Osteocyte (in vitro differentiated cells): ENCODE measurements around the gene HEBP2. TPM values are rescaled to one million over a fixed set of nuclear protein-coding genes. Genes with fewer than 3 reads are reported as not detected.
A peak's percentile ranks its signal among the peaks of the same experiment; 100 is the strongest.

ENCODE experiments used
- DNase-seq: peaks from one replicate; pipeline ENCODE4 v3.0.0; 2021; ENCODE audit warnings: mixed read lengths; ENCODE audit not compliant: unreplicated experiment; ENCODE audit errors: extremely low spot score
- H3K27ac Mint-ChIP-seq: one replicate; pipeline ENCODE4 v1.8.0; 2021; ENCODE audit warnings: mild to moderate bottlenecking, mixed read lengths; ENCODE audit not compliant: unreplicated experiment
- H3K27me3 Mint-ChIP-seq: one replicate; pipeline ENCODE4 v1.8.0; 2021; ENCODE audit warnings: mixed read lengths; ENCODE audit not compliant: unreplicated experiment
- H3K36me3 Mint-ChIP-seq: one replicate; pipeline ENCODE4 v1.8.0; 2021; ENCODE audit warnings: mixed read lengths; ENCODE audit not compliant: unreplicated experiment
- H3K4me1 Mint-ChIP-seq: one replicate; pipeline ENCODE4 v1.8.0; 2021; ENCODE audit warnings: mixed read lengths; ENCODE audit not compliant: unreplicated experiment
- H3K4me3 Mint-ChIP-seq: one replicate; pipeline ENCODE4 v1.8.0; 2021; ENCODE audit warnings: mild to moderate bottlenecking, moderate library complexity, mixed read lengths; ENCODE audit not compliant: unreplicated experiment
- H3K9me3 Mint-ChIP-seq: one replicate; pipeline ENCODE4 v1.8.0; 2021; ENCODE audit warnings: mixed read lengths; ENCODE audit not compliant: unreplicated experiment
- total RNA-seq: library from RNA; stranded (reverse); gene quantifications from 2 replicates; pipeline ENCODE4 v1.2.1, GENCODE V29; 2021
- TF ChIP-seq, protein P1 (sequence below): fragments of 200-600 bp; sonication (generic); IDR thresholded peaks from 2 replicates; pipeline ENCODE4 v1.5.0; 2021; ENCODE audit warnings: antibody characterized with exemption, mild to moderate bottlenecking, moderate library complexity

Gene HEBP2
- total RNA-seq, 1 donor from 2014 or later, result 36.8 TPM

GRCh38 chr6:138397128-138398122 is 6.6 kb upstream of the HEBP2 start:
- Mint-ChIP-seq H3K4me1 (no peaks in the 10 kb centered on the region), H3K27ac (no peak overlapping the region)

DNA sequence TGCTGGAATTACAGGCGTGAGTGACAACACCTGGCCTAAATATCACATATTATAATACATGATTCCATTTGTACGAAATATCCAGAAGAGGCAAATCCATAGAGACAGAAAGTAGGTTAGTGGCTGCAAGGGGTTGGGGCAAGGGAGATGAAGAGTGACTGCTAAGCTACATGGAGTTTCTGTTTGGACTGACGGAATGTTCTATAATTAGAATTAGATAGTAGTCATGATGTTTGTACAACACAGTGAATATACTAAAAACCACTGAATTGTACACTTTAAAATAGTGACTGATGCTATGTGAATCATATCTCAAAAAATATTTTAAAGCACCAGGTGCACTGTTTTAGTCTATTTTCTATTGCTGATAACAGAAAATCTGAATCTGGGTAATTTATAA is 3.7 kb upstream of the HEBP2 start:
- H3K4me1 Mint-ChIP-seq, result peaks cover 10% of the 10 kb centered on the region
- no peaks in the 10 kb centered on the region for H3K27me3 Mint-ChIP-seq
- H3K4me3 Mint-ChIP-seq, result no peak overlapping the region
- no peaks in the 10 kb centered on the region for H3K9me3 Mint-ChIP-seq
- H3K27ac Mint-ChIP-seq, result no peak overlapping the region
- TF ChIP-seq, protein P1, sequence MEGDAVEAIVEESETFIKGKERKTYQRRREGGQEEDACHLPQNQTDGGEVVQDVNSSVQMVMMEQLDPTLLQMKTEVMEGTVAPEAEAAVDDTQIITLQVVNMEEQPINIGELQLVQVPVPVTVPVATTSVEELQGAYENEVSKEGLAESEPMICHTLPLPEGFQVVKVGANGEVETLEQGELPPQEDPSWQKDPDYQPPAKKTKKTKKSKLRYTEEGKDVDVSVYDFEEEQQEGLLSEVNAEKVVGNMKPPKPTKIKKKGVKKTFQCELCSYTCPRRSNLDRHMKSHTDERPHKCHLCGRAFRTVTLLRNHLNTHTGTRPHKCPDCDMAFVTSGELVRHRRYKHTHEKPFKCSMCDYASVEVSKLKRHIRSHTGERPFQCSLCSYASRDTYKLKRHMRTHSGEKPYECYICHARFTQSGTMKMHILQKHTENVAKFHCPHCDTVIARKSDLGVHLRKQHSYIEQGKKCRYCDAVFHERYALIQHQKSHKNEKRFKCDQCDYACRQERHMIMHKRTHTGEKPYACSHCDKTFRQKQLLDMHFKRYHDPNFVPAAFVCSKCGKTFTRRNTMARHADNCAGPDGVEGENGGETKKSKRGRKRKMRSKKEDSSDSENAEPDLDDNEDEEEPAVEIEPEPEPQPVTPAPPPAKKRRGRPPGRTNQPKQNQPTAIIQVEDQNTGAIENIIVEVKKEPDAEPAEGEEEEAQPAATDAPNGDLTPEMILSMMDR, result no peak
- DNase-seq, result no peak
- no peaks in the 10 kb centered on the region for H3K36me3 Mint-ChIP-seq

More at GRCh38 chr6:138397128-138398122, 6.6 kb upstream of the HEBP2 start:
- H3K9me3 Mint-ChIP-seq, result no peaks in the 10 kb centered on the region
- H3K4me3 Mint-ChIP-seq, result no peak overlapping the region
- TF ChIP-seq, protein P1, result no peak
- no peaks in the 10 kb centered on the region for H3K36me3 Mint-ChIP-seq
- no peak for DNase-seq
- H3K27me3 Mint-ChIP-seq, result no peaks in the 10 kb centered on the region

- H3K27ac Mint-ChIP-seq, result no peak overlapping the region
- peak overlapping the region; percentile 10 for H3K4me3 Mint-ChIP-seq
- peak; percentile 67 for DNase-seq
- peaks cover 9% of the 10 kb centered on the region for H3K36me3 Mint-ChIP-seq
- TF ChIP-seq, protein P1, result no peak
- peaks cover 14% of the 10 kb centered on the region for H3K4me1 Mint-ChIP-seq
- no peaks in the 10 kb centered on the region for H3K9me3 Mint-ChIP-seq
- H3K27me3 Mint-ChIP-seq, result no peaks in the 10 kb centered on the region
Observed at GRCh38 chr6:138401960-138402837, 1.8 kb upstream of the HEBP2 start.

DNA sequence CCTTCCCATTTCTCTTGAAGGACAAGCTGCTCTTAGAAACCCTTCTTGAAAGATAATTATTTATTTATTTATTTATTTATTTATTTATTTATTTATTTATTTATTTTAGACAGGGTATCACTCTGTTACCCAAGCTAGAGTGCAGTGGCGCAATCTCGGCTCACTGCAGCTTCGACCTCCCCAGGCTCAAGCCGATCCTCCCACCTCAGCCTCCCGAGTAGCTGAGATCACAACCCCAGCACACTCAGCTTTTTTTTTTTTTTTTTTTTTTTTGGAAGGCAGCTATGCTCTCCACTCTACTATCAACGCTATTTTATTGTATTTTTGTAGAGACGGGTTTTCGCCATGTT is 1.2 kb upstream of the HEBP2 start:
- no peak overlapping the region for H3K27ac Mint-ChIP-seq

More for the DNA sequence above, 1.2 kb upstream of the HEBP2 start:
- Mint-ChIP-seq H3K4me3 (peak overlapping the region; percentile 76), H3K4me1 (peaks cover 14% of the 10 kb centered on the region), H3K36me3 (peaks cover 14% of the 10 kb centered on the region), H3K27me3 (no peaks in the 10 kb centered on the region), H3K9me3 (no peaks in the 10 kb centered on the region)
- TF ChIP-seq, protein P1, result no peak
- no peak for DNase-seq
